Naive thymus-derived CD4-positive, alpha-beta T cell (primary cell): ENCODE data around the gene POLE3. TPM values are rescaled to one million over a fixed set of nuclear protein-coding genes. Genes with fewer than 3 reads are reported as not detected.
A peak's percentile ranks its signal among the peaks of the same experiment; 100 is the strongest.
"Not testable (repeated sequence)": the region's sequence is repeated elsewhere in the genome, so short reads cannot be mapped to it uniquely, and the experiment has no call there.

Experiments used
- ATAC-seq: fragments of 150-1000 bp; cut with Tn5 transposase; 2 replicates; pipeline ENCODE4 v1.10.0; 2021; ENCODE audit warnings: mild to moderate bottlenecking, moderate library complexity
- CTCF ChIA-PET: fragments of 350-600 bp; sonication (Branson Sonifier 250); formaldehyde crosslinking; loops from one replicate; lab custom pipeline; 2021; ENCODE audit warnings: antibody characterized with exemption; lab: Charles Lee
- POLR2A ChIA-PET: fragments of 350-600 bp; sonication (Branson Sonifier 250); formaldehyde crosslinking; loops from one replicate; lab custom pipeline; 2021; ENCODE audit warnings: antibody characterized with exemption, inconsistent platforms; lab: Charles Lee
- DNase-seq, 9 donors: peaks; one replicate each; pipeline versions ENCODE4 v3.0.0 to v3.0.0-alpha.2; 2020 to 2022; ENCODE audit warnings: mixed read lengths in 1 of 9
- H3K27ac ChIP-seq: one replicate; pipeline ENCODE4 v1.7.0; 2013; ENCODE audit warnings: mild to moderate bottlenecking, low read depth, low read length, moderate library complexity
- H3K27me3 ChIP-seq, 2 donors: one replicate each; pipeline ENCODE4 v1.7.0; 2013; ENCODE audit warnings: low read length in 2 of 2, mild to moderate bottlenecking in 2 of 2, moderate library complexity in 2 of 2; ENCODE audit not compliant: control insufficient read depth in 2 of 2, insufficient read depth in 2 of 2
- H3K36me3 ChIP-seq, 3 experiments: 1 replicate in 2 of 3; 2 replicates in 1 of 3; pipeline ENCODE4 v1.7.0; 2013; ENCODE audit warnings: low read length in 3 of 3, mild to moderate bottlenecking in 3 of 3, moderate library complexity in 1 of 3; ENCODE audit not compliant: insufficient read depth in 3 of 3, control insufficient read depth in 2 of 3
- H3K4me1 ChIP-seq, 2 donors: one replicate each; pipeline ENCODE4 v1.7.0; 2013; ENCODE audit warnings: low read length in 2 of 2, mild to moderate bottlenecking in 2 of 2, moderate library complexity in 1 of 2; ENCODE audit not compliant: control insufficient read depth in 2 of 2, insufficient read depth in 2 of 2
- H3K4me3 ChIP-seq: 2 replicates; pipeline ENCODE4 v1.7.0; 2013; ENCODE audit warnings: mild to moderate bottlenecking, low read length
- H3K9me3 ChIP-seq, 3 experiments: 1 replicate in 2 of 3; 2 replicates in 1 of 3; pipeline ENCODE4 v1.7.0; 2013; ENCODE audit warnings: low read length in 3 of 3; ENCODE audit not compliant: control insufficient read depth in 2 of 3
- H3K27ac Mint-ChIP-seq, 9 donors: one replicate each; pipeline ENCODE4 v1.8.0; 2020 to 2022; ENCODE audit warnings: mixed read lengths in 9 of 9, mild to moderate bottlenecking in 8 of 9, moderate library complexity in 5 of 9, inconsistent platforms in 2 of 9
- H3K27me3 Mint-ChIP-seq, 5 donors: one replicate each; pipeline ENCODE4 v1.8.0; 2021 to 2022; ENCODE audit warnings: mixed read lengths in 5 of 5, mild to moderate bottlenecking in 1 of 5
- H3K36me3 Mint-ChIP-seq, 5 donors: one replicate each; pipeline ENCODE4 v1.8.0; 2020 to 2022; ENCODE audit warnings: mixed read lengths in 5 of 5, mild to moderate bottlenecking in 3 of 5, inconsistent platforms in 1 of 5
- H3K4me1 Mint-ChIP-seq, 7 donors: one replicate each; pipeline ENCODE4 v1.8.0; 2020 to 2022; ENCODE audit warnings: mixed read lengths in 7 of 7, mild to moderate bottlenecking in 3 of 7, inconsistent platforms in 1 of 7
- H3K4me3 Mint-ChIP-seq, 10 donors: one replicate each; pipeline ENCODE4 v1.8.0; 2020 to 2022; ENCODE audit warnings: mild to moderate bottlenecking in 10 of 10, mixed read lengths in 10 of 10, moderate library complexity in 6 of 10, inconsistent platforms in 2 of 10
- H3K9me3 Mint-ChIP-seq, 11 donors: one replicate each; pipeline ENCODE4 v1.8.0; 2020 to 2022; ENCODE audit warnings: mixed read lengths in 11 of 11, mild to moderate bottlenecking in 4 of 11, inconsistent platforms in 1 of 11, moderate library complexity in 1 of 11
- intact Hi-C, 2 donors: fragments of 100-400 bp; cut with micrococcal nuclease; formaldehyde crosslinking; loops; one replicate each; pipeline ENCODE4 v1.15.1; 2023
- polyA plus RNA-seq, 2 donors: library from polyadenylated mRNA; unstranded; fragments of 300-500 nt; fragmentation: Illumina TruSeq; gene quantifications; one replicate each; pipeline ENCODE4 v1.2.3, GENCODE V29; 2021
- total RNA-seq, 6 experiments: library from RNA in 5 of 6; stranded (reverse) in 5 of 6; gene quantifications; 1 replicate in 5 of 6; 2 replicates in 1 of 6; pipeline ENCODE4 v1.2.3 and lab custom pipeline; 2021 to 2026

The POLE3 gene
- total and polyA plus RNA-seq, 7 experiments from 2014 or later: 38.6 to 139 (median 64.7) TPM

GRCh38 chr9:113370806-113371325, 39.6 kb downstream of the POLE3 start:
- Mint-ChIP-seq H3K4me3 (no peak overlapping the region), H3K4me1 (peaks cover 10 to 16% (median 16%) of the 10 kb centered on the region in 7 donors), H3K36me3 (peaks cover 0 to 13% (median 3%) of the 10 kb centered on the region in 5 donors), H3K27me3 (no peaks in the 10 kb centered on the region), H3K27ac (peak overlapping the region in 2 of 9 donors; percentile 26 to 72), H3K9me3 (no peaks in the 10 kb centered on the region)
- ChIA-PET POLR2A (interaction anchor here (1.0 kb wide), 1 partner anchor 96 kb away, joined by 3 read pairs; no protein-coding TSS in a partner anchor), CTCF (interaction anchor here (1.0 kb wide), 2 partner anchors 23 to 46 kb away, joined by 3 to 4 read pairs; no protein-coding TSS in a partner anchor)
- intact Hi-C loops: no loop called here
- H3K27me3 ChIP-seq: no peaks in the 10 kb centered on the region
- DNase-seq (no peak), ATAC-seq (no peak)
- no peak overlapping the region for H3K4me3 ChIP-seq
- H3K36me3 ChIP-seq: peaks cover 0 to 26% (median 0%) of the 10 kb centered on the region in 3 experiments
- peaks cover 0 to 5% of the 10 kb centered on the region in 2 donors for H3K4me1 ChIP-seq
- H3K27ac ChIP-seq: no peak overlapping the region
- H3K9me3 ChIP-seq: no peaks in the 10 kb centered on the region

- ChIA-PET CTCF (no interaction called here), POLR2A (no interaction called here)
- H3K9me3 Mint-ChIP-seq: no peaks in the 10 kb centered on the region
- ATAC-seq: no peak
- H3K27me3 Mint-ChIP-seq: no peaks in the 10 kb centered on the region
- no peaks in the 10 kb centered on the region for H3K4me1 ChIP-seq
- H3K4me3 ChIP-seq: no peak overlapping the region
- no peak overlapping the region for H3K4me3 Mint-ChIP-seq
- H3K4me1 Mint-ChIP-seq: peaks cover 0 to 6% (median 5%) of the 10 kb centered on the region in 7 donors
- peaks cover 0 to 22% (median 0%) of the 10 kb centered on the region in 3 experiments for H3K36me3 ChIP-seq
- no peak overlapping the region for H3K27ac Mint-ChIP-seq
- DNase-seq: no peak
- intact Hi-C loops: no loop called here
- no peaks in the 10 kb centered on the region for H3K27me3 ChIP-seq
- H3K9me3 ChIP-seq: no peaks in the 10 kb centered on the region
- H3K36me3 Mint-ChIP-seq: peaks cover 0 to 7% (median 3%) of the 10 kb centered on the region in 5 donors
- H3K27ac ChIP-seq: no peak overlapping the region
These were observed 40.7 kb downstream of the POLE3 start for GRCh38 chr9:113369855-113370140.

GRCh38 chr9:113368982-113369854, 41.3 kb downstream of the POLE3 start:
- H3K36me3 ChIP-seq: peaks cover 0 to 19% (median 0%) of the 10 kb centered on the region in 3 experiments
- intact Hi-C loops: no loop called here
- Mint-ChIP-seq H3K27me3 (no peaks in the 10 kb centered on the region), H3K36me3 (peaks cover 0 to 5% (median under 1%) of the 10 kb centered on the region in 5 donors), H3K9me3 (no peaks in the 10 kb centered on the region), H3K4me1 (peaks cover 0 to 6% (median under 1%) of the 10 kb centered on the region in 7 donors), H3K27ac (no peak overlapping the region), H3K4me3 (no peak overlapping the region)
- H3K9me3 ChIP-seq: no peaks in the 10 kb centered on the region
- no peak for DNase-seq
- no peak overlapping the region for H3K4me3 ChIP-seq
- ChIA-PET CTCF (no interaction called here), POLR2A (interaction anchor here (0.7 kb wide), 1 partner anchor 101 kb away, joined by 4 read pairs; no protein-coding TSS in a partner anchor)
- no peaks in the 10 kb centered on the region for H3K27me3 ChIP-seq
- no peak for ATAC-seq
- no peak overlapping the region for H3K27ac ChIP-seq
- H3K4me1 ChIP-seq: no peaks in the 10 kb centered on the region

GRCh38 chr9:113368348-113368981, 42.0 kb downstream of the POLE3 start:
- Histone ChIP-seq H3K9me3 (no peaks in the 10 kb centered on the region), H3K27ac (no peak overlapping the region), H3K36me3 (peaks cover 0 to 11% (median 0%) of the 10 kb centered on the region in 3 experiments), H3K4me3 (no peak overlapping the region), H3K27me3 (no peaks in the 10 kb centered on the region), H3K4me1 (no peaks in the 10 kb centered on the region)
- CTCF ChIA-PET: no interaction called here
- no peak overlapping the region for H3K27ac Mint-ChIP-seq
- intact Hi-C loops: no loop called here
- ATAC-seq (no peak), DNase-seq (no peak)
- no peak overlapping the region for H3K4me3 Mint-ChIP-seq
- H3K27me3 Mint-ChIP-seq: no peaks in the 10 kb centered on the region
- peaks cover 0 to 6% (median 0%) of the 10 kb centered on the region in 7 donors for H3K4me1 Mint-ChIP-seq
- H3K36me3 Mint-ChIP-seq: peaks cover 0 to 5% (median 0%) of the 10 kb centered on the region in 5 donors
- no peaks in the 10 kb centered on the region for H3K9me3 Mint-ChIP-seq
- POLR2A ChIA-PET: interaction anchor here (0.7 kb wide), 1 partner anchor 102 kb away, joined by 4 read pairs; no protein-coding TSS in a partner anchor

- H3K4me1 ChIP-seq, H3K27me3 ChIP-seq, H3K36me3 ChIP-seq, H3K4me3 Mint-ChIP-seq, ATAC-seq, H3K9me3 ChIP-seq, DNase-seq, H3K9me3 Mint-ChIP-seq, H3K4me3 ChIP-seq, H3K4me1 Mint-ChIP-seq, H3K36me3 Mint-ChIP-seq, intact Hi-C loops, H3K27ac ChIP-seq, H3K27me3 Mint-ChIP-seq: not testable (repeated sequence)
- POLR2A ChIA-PET: interaction anchor here (1.1 kb wide), 1 partner anchor 11 kb away, joined by 4 read pairs; the partner anchor contains the start of gene HDHD3
- CTCF ChIA-PET: interaction anchor here (0.7 kb wide), 1 partner anchor 24 kb away, joined by 4 read pairs; no protein-coding TSS in a partner anchor
- peak overlapping the region in 1 of 9 donors; percentile 79 for H3K27ac Mint-ChIP-seq
These were observed 44.8 kb downstream of the POLE3 start for GRCh38 chr9:113365652-113366051.

- intact Hi-C loops: no loop called here
- H3K27ac Mint-ChIP-seq: peak overlapping the region in 1 of 9 donors; percentile 79
- POLR2A ChIA-PET: interaction anchor here (0.6 to 1.0 kb wide), 2 partner anchors 8 to 38 kb away, joined by 3 read pairs; no protein-coding TSS in a partner anchor
- Histone ChIP-seq H3K9me3 (no peaks in the 10 kb centered on the region), H3K27ac (no peak overlapping the region), H3K27me3 (no peaks in the 10 kb centered on the region), H3K36me3 (no peaks in the 10 kb centered on the region), H3K4me3 (no peak overlapping the region), H3K4me1 (no peaks in the 10 kb centered on the region)
- H3K4me3 Mint-ChIP-seq: no peak overlapping the region
- peaks cover 0 to 7% (median 0%) of the 10 kb centered on the region in 5 donors for H3K36me3 Mint-ChIP-seq
- no peaks in the 10 kb centered on the region for H3K9me3 Mint-ChIP-seq
- CTCF ChIA-PET: no interaction called here
- DNase-seq (no peak), ATAC-seq (no peak)
- no peaks in the 10 kb centered on the region for H3K27me3 Mint-ChIP-seq
- peaks cover 0 to 3% (median 0%) of the 10 kb centered on the region in 7 donors for H3K4me1 Mint-ChIP-seq
These were observed 45.5 kb downstream of the POLE3 start for GRCh38 chr9:113364951-113365350.
